GM12872 (cell line): ENCODE data around the gene ATG7.

Source experiments
- TF ChIP-seq, protein P1 (sequence below): IDR thresholded peaks from 3 replicates; pipeline ENCODE4 v1.5.1; 2011; ENCODE audit warnings: low read depth, mild to moderate bottlenecking, low read length, moderate library complexity; ENCODE audit not compliant: insufficient read depth

Gene ATG7

DNA sequence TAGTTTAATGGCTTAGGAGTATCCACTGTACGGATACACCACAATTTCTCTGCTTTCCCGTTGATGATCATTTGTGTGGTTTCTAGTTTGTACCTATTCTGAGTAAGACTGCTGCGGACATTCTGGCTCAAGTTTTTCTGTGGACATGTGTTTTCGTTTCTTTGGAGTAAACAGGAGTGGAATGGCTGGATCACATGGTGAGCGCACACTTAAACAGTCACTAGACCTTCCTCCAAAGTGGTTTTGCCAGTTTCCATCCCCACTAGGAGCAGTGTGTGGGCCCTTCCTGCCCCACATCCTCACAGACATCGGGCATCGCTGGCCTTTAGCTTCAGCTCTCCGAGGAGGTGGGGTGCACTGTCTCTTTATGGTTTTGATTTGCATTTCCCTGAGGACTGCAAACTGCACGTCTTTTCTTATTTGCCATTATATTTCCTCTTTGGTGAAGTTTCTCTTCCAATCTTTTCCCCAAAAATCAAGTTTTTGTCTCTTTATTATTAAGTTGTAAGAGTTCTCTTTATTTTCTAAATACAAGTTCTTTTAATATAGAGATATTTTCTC lies 277.5 kb downstream of the ATG7 start:
- TF ChIP-seq, protein P1, sequence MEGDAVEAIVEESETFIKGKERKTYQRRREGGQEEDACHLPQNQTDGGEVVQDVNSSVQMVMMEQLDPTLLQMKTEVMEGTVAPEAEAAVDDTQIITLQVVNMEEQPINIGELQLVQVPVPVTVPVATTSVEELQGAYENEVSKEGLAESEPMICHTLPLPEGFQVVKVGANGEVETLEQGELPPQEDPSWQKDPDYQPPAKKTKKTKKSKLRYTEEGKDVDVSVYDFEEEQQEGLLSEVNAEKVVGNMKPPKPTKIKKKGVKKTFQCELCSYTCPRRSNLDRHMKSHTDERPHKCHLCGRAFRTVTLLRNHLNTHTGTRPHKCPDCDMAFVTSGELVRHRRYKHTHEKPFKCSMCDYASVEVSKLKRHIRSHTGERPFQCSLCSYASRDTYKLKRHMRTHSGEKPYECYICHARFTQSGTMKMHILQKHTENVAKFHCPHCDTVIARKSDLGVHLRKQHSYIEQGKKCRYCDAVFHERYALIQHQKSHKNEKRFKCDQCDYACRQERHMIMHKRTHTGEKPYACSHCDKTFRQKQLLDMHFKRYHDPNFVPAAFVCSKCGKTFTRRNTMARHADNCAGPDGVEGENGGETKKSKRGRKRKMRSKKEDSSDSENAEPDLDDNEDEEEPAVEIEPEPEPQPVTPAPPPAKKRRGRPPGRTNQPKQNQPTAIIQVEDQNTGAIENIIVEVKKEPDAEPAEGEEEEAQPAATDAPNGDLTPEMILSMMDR, result no peak

DNA sequence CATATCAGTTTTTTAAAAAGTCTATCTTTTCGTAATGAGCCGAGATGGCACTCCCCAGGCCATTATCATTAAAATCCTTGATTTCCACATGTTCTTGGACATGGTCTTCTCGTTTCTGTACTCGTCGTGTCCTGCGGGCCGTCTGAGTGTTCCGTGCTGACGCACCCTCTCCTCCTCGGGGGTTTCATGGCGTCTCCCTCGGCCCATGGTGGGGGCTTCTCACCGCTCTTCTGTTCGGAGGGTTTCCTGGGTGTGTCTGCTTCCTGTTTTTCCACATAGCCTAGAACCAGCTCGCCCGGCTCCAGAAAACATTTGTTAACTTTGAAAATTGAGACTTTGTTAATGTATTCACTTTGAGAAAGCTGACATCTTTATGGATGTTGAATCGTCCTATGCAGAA lies 278.8 kb downstream of the ATG7 start:
- TF ChIP-seq, protein P1, result no peak

DNA sequence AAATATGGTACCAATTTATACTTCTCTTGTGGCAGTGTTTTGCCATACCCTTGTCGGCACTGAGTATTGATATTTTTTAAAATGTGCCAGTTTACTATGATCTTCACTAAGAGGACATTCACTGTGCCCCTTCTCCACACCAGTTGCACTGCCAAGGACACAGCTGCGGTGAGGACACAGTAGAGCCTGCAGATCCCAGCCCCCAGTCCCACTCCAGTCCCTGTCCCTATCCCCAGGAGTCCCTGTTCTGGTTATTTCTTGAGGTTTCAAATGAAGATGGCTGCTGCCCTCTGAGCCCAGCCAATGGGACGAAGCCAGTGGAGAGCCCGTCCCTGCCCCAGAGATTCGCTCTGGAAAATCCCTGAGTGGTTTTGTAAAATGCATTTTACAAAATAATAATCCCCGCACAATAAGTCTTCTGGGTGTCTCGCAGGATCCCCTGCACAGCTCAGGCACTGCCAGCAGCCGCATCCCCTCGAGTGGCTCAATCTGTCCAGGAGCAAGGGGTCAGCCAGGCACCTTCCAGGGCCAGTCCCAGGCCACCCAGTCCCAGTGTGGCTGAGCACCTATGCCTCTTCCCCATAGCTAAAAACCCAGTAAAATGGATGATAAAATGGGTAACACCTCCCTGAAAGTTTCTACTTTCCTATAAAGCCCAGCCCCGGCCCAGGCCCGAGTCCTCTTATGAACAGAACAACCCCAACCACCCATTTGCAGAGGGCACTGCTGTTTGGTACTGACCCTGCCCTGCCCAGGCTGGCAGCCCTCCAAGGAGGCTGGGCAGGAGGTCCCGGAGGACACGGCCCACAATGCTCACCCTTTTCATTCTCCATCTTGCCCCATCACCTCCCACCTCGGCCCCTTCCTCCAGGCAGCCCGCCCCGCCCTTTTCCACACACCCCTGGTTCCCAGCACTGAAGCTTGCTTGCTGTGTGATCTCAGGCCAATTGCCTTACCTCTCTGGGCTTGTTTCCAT lies 280.4 kb downstream of the ATG7 start:
- TF ChIP-seq, protein P1, result no peak

DNA sequence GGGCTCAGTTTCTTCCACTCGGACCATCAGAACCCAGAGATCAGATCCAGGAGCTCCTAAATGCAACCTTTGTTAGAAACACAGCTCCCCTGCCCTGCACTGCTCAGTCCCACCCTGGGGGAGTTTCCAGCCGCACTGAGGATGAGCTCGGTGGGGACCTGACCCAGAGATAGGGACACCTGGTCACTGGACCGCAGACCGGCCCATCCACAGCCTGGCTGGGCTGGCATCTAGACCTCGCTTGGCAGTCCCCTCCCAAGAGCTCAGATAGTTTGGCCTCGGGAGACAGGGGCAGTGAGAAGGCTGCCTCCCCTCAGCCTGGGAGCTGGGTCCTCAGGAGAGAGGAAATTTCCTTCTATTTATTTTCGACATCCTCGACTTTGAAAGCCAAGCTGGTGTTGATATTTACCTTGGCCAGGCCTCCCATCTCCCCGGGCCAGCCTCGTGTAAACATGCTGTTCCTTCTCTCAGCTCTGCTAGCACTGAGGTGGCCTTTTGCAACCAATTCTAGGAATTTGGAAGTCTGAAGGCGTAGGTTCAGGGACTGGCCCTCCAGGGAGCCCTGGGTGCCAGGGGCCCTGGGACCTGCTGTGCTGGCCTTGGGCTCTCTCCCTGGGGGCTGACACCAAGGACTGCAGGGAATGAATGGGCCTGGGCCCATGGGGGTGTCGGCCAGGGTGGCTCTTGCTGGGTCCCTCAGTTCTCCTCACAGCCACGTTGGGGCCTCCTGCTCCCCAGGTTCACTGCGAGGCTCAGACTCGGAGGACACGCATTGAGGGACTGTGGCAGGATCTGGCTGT lies 281.4 kb downstream of the ATG7 start:
- TF ChIP-seq, protein P1, result no peak

DNA sequence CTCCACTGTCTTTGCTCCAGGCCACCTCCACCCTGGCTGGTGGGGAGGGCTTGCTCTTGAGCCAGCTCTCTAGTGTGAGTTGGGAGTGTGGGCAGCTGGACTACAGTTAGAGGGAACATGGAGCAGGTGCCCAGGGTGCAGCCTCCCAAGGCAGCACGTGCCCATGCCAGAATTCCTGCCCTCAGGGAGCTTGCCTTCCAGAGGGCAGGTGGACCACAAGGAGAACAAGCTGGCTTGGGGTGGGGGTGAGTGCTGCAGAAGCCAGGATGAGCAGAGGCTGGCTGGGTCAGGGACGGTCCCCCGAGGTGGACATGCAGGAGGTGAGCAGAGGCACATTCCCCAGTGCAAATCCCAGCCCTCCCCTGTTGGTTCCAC lies 282.0 kb downstream of the ATG7 start:
- TF ChIP-seq, protein P1, result no peak

DNA sequence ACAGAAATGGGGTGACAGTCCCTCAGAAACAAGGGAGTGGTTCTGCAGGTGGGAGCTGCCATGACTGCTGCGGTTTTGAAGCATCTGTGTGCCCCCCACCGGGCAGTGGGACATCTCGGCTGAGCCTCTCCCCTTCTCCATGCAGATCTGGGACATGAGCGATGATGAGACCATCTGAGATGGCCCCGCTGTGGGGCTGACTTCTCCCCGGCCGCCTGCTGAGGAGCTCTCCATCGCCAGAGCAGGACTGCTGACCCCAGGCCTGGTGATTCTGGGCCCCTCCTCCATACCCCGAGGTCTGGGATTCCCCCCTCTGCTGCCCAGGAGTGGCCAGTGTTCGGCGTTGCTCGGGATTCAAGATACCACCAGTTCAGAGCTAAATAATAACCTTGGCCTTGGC lies 282.5 kb downstream of the ATG7 start:
- TF ChIP-seq, protein P1, result no peak

DNA sequence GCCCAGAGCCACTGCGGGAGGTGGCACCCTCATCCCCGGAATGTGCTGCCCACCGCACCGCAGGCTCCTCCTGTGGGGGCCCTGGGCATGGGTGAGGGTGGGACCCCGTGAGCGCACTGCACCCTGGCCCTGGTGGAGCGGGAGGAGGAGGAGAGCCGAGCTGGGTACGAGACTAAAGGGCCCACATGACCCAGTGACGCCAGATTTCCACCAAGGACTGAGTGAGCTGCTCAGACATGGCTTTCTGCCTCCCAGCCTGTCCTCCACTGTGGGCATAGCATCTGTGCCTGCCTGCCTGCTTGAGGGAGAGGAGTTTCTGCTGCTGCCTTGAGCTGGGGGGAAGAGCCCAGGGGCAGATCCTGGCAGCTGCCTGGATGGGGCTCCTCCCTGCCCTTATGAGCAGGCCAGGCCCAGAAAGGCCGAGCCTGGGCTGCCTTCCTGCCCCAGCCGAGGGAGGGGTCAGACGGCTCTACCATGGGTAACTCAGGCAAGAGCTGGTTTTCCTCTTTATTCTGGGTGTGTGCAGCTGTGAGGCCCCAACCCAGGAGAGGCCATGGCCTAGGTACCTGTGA lies 283.1 kb downstream of the ATG7 start:
- TF ChIP-seq, protein P1, result no peak
